Measurements from ENCODE around the gene ENHO.

Gene ENHO

GRCh38 chr9:34522971-34523797 lies at the start of gene ENHO:
TSS of gene ENHO (minus strand) at chr9:34522990. CDS start at chr9:34521695, 1,295 bp downstream.
- DNase-seq (ENCODE audit: low spot score): peak; percentile 99

GRCh38 chr9:34572092-34572491 lies 49.3 kb upstream of the ENHO start:
- no peak for DNase-seq (ENCODE audit: low spot score)

GRCh38 chr9:34571481-34571810 lies 48.7 kb upstream of the ENHO start:
- no peak for DNase-seq (ENCODE audit: low spot score)

GRCh38 chr9:34570809-34571480 lies 48.2 kb upstream of the ENHO start:
- DNase-seq (ENCODE audit: low spot score): no peak

GRCh38 chr9:34570376-34570775 lies 47.6 kb upstream of the ENHO start:
- peak; percentile 31 for DNase-seq (ENCODE audit: low spot score)

- no peak for DNase-seq (ENCODE audit: low spot score)
Measured at GRCh38 chr9:34568774-34569173, 46.0 kb upstream of the ENHO start.

GRCh38 chr9:34568133-34568532 lies 45.3 kb upstream of the ENHO start:
- no peak for DNase-seq (ENCODE audit: low spot score)

GRCh38 chr9:34566972-34567371 lies 44.2 kb upstream of the ENHO start:
- DNase-seq (ENCODE audit: low spot score): no peak

- DNase-seq (ENCODE audit: low spot score): no peak
Measured at GRCh38 chr9:34566322-34566721, 43.5 kb upstream of the ENHO start.

GRCh38 chr9:34565856-34566255 lies 43.1 kb upstream of the ENHO start:
- no peak for DNase-seq (ENCODE audit: low spot score)

GRCh38 chr9:34564617-34565016 lies 41.8 kb upstream of the ENHO start:
- no peak for DNase-seq (ENCODE audit: low spot score)

GRCh38 chr9:34563262-34563661 lies 40.5 kb upstream of the ENHO start:
- DNase-seq (ENCODE audit: low spot score): no peak

- DNase-seq (ENCODE audit: low spot score): no peak
Measured at GRCh38 chr9:34562135-34562745, 39.5 kb upstream of the ENHO start.

GRCh38 chr9:34560599-34561214 lies 37.9 kb upstream of the ENHO start:
- DNase-seq (ENCODE audit: low spot score): no peak

GRCh38 chr9:34559624-34560455 lies 37.0 kb upstream of the ENHO start:
- peak; percentile 78 for DNase-seq (ENCODE audit: low spot score)

- no peak for DNase-seq (ENCODE audit: low spot score)
Measured at GRCh38 chr9:34558919-34559623, 36.3 kb upstream of the ENHO start.

- DNase-seq (ENCODE audit: low spot score): no peak
Measured at GRCh38 chr9:34558364-34558763, 35.6 kb upstream of the ENHO start.

GRCh38 chr9:34557426-34558321 lies 34.9 kb upstream of the ENHO start:
- DNase-seq (ENCODE audit: low spot score): no peak

- DNase-seq (ENCODE audit: low spot score): no peak
Measured at GRCh38 chr9:34556949-34557348, 34.2 kb upstream of the ENHO start.

GRCh38 chr9:34555936-34556525 lies 33.2 kb upstream of the ENHO start:
- DNase-seq (ENCODE audit: low spot score): no peak

Data from GM03348 (cell line).